HEK293 (cell line): ENCODE measurements around the gene DGKG.

Experiments used
- CTCF ChIA-PET: fragments of 350-600 bp; formaldehyde crosslinking; extraction: SDS; loops from one replicate; lab custom pipeline; 2021; ENCODE audit warnings: antibody characterized with exemption; lab: Yijun Ruan, JAX
- POLR2A ChIA-PET: fragments of 300-600 bp; formaldehyde crosslinking; extraction: SDS; loops from one replicate; lab custom pipeline; 2020; ENCODE audit warnings: antibody characterized with exemption, inconsistent platforms; lab: Yijun Ruan, JAX
- H3K27ac ChIP-seq: fragments of 200-500 bp; sonication (Bioruptor generic); 2 replicates; pipeline ENCODE4 v1.5.1; 2014; ENCODE audit warnings: low read depth, low read length, control low read depth, inconsistent platforms; ENCODE audit errors: extremely low read depth
- H3K36me3 ChIP-seq, 2 experiments: fragments of 200-500 bp in 1 of 2; sonication (Bioruptor generic) in 1 of 2; 1 replicate in 1 of 2; 2 replicates in 1 of 2; pipeline ENCODE4 v1.5.1; 2014 to 2017; ENCODE audit warnings: inconsistent platforms in 2 of 2, low read length in 2 of 2; ENCODE audit not compliant: control insufficient read depth in 2 of 2, insufficient read depth in 1 of 2
- H3K4me1 ChIP-seq: fragments of 200-500 bp; sonication (Bioruptor generic); 2 replicates; pipeline ENCODE4 v1.5.1; 2014; ENCODE audit warnings: mild to moderate bottlenecking, low read length, inconsistent platforms; ENCODE audit not compliant: control insufficient read depth, insufficient read depth
- H3K4me3 ChIP-seq: 2 replicates; pipeline ENCODE4 v1.5.1; 2011; ENCODE audit warnings: low read depth, mild to moderate bottlenecking, control low read depth, low read length, moderate library complexity
- H3K9me3 ChIP-seq: fragments of 200-500 bp; sonication (Bioruptor generic); 2 replicates; pipeline ENCODE4 v1.5.1; 2014; ENCODE audit warnings: low read depth, low read length, inconsistent platforms; ENCODE audit not compliant: control insufficient read depth, insufficient read depth
- GLI2 ChIP-seq: fragments of 450-650 bp; formaldehyde crosslinking; IDR thresholded peaks from 2 replicates; pipeline ENCODE4; 2017; ENCODE audit warnings: missing biosample characterization, missing genetic modification characterization, low read depth, borderline replicate concordance
- GLI4 ChIP-seq: fragments of 450-650 bp; formaldehyde crosslinking; IDR thresholded peaks from 2 replicates; pipeline ENCODE4 v1.5.1; 2016; ENCODE audit warnings: missing biosample characterization, missing genetic modification characterization
- KLF16 ChIP-seq: fragments of 450-650 bp; formaldehyde crosslinking; IDR thresholded peaks from 2 replicates; pipeline ENCODE4 v1.5.1; 2017; ENCODE audit warnings: missing biosample characterization, missing genetic modification characterization
- MZF1 ChIP-seq: fragments of 450-650 bp; formaldehyde crosslinking; IDR thresholded peaks from 2 replicates; pipeline ENCODE4 v1.5.1; 2017; ENCODE audit warnings: missing biosample characterization, missing genetic modification characterization, borderline replicate concordance
- SP2 ChIP-seq: fragments of 450-650 bp; formaldehyde crosslinking; IDR thresholded peaks from 2 replicates; pipeline ENCODE4 v1.5.1; 2016; ENCODE audit warnings: missing biosample characterization, missing genetic modification characterization
- SP3 ChIP-seq: fragments of 450-650 bp; formaldehyde crosslinking; IDR thresholded peaks from 2 replicates; pipeline ENCODE4 v1.5.1; 2016; ENCODE audit warnings: missing biosample characterization, missing genetic modification characterization
- SP7 ChIP-seq: fragments of 450-650 bp; formaldehyde crosslinking; IDR thresholded peaks from 2 replicates; pipeline ENCODE4 v1.5.1; 2016; ENCODE audit warnings: missing biosample characterization, missing genetic modification characterization
- ZBTB1 ChIP-seq: fragments of 450-650 bp; formaldehyde crosslinking; IDR thresholded peaks from 2 replicates; pipeline ENCODE4 v1.5.1; 2016; ENCODE audit warnings: missing biosample characterization, missing genetic modification characterization
- ZEB2 ChIP-seq: fragments of 450-650 bp; formaldehyde crosslinking; IDR thresholded peaks from 2 replicates; pipeline ENCODE4 v1.5.1; 2016; ENCODE audit warnings: missing biosample characterization, missing genetic modification characterization
- ZFP41 ChIP-seq: fragments of 450-650 bp; formaldehyde crosslinking; IDR thresholded peaks from 2 replicates; pipeline ENCODE4 v1.5.1; 2016; ENCODE audit warnings: missing biosample characterization, missing genetic modification characterization, borderline replicate concordance
- ZNF184 ChIP-seq: fragments of 450-650 bp; IDR thresholded peaks from 2 replicates; pipeline ENCODE4 v1.5.1; 2018; ENCODE audit warnings: missing biosample characterization, mild to moderate bottlenecking, missing genetic modification characterization
- ZNF214 ChIP-seq: fragments of 450-650 bp; formaldehyde crosslinking; IDR thresholded peaks from 2 replicates; pipeline ENCODE4 v1.5.1; 2017; ENCODE audit warnings: missing biosample characterization, mild to moderate bottlenecking, missing genetic modification characterization, borderline replicate concordance
- ZNF223 ChIP-seq: fragments of 450-650 bp; formaldehyde crosslinking; IDR thresholded peaks from 2 replicates; pipeline ENCODE4 v1.5.1; 2016; ENCODE audit warnings: missing biosample characterization, missing genetic modification characterization
- ZNF23 ChIP-seq: fragments of 450-650 bp; formaldehyde crosslinking; IDR thresholded peaks from 2 replicates; pipeline ENCODE4 v1.5.1; 2016; ENCODE audit warnings: missing biosample characterization, missing genetic modification characterization, borderline replicate concordance
- ZNF274 ChIP-seq, 2 experiments: fragments of 200-500 bp in 1 of 2; fragments of 450-650 bp in 1 of 2; sonication (Bioruptor generic) in 1 of 2; formaldehyde crosslinking in 1 of 2; IDR thresholded peaks; 2 replicates each; pipeline versions ENCODE4 v1.5.1 to v1.6.1; 2014 to 2016; ENCODE audit warnings: borderline replicate concordance in 1 of 2, inconsistent platforms in 1 of 2, low read length in 1 of 2, missing biosample characterization in 1 of 2, missing genetic modification characterization in 1 of 2
- ZNF335 ChIP-seq: fragments of 450-650 bp; formaldehyde crosslinking; conservative IDR thresholded peaks from 2 replicates; pipeline ENCODE4 v1.5.1; 2016; ENCODE audit warnings: missing biosample characterization, missing genetic modification characterization
- ZNF341 ChIP-seq: fragments of 450-650 bp; formaldehyde crosslinking; IDR thresholded peaks from 2 replicates; pipeline ENCODE4; 2016; ENCODE audit warnings: low read depth, missing biosample characterization, missing genetic modification characterization
- ZNF350 ChIP-seq: fragments of 450-650 bp; formaldehyde crosslinking; IDR thresholded peaks from 2 replicates; pipeline ENCODE4 v1.5.0; 2017; ENCODE audit warnings: missing biosample characterization, mild to moderate bottlenecking, missing genetic modification characterization
- ZNF37A ChIP-seq: fragments of 450-650 bp; IDR thresholded peaks from 2 replicates; pipeline ENCODE4 v1.5.1; 2018; ENCODE audit warnings: missing biosample characterization, missing genetic modification characterization
- ZNF426 ChIP-seq: fragments of 450-650 bp; formaldehyde crosslinking; IDR thresholded peaks from 2 replicates; pipeline ENCODE4 v1.5.1; 2017; ENCODE audit warnings: missing biosample characterization, missing genetic modification characterization, mild to moderate bottlenecking, inconsistent platforms, moderate library complexity
- ZNF521 ChIP-seq: fragments of 450-650 bp; formaldehyde crosslinking; IDR thresholded peaks from 2 replicates; pipeline ENCODE4 v1.5.1; 2017; ENCODE audit warnings: missing biosample characterization, mild to moderate bottlenecking, missing genetic modification characterization
- ZNF544 ChIP-seq: fragments of 450-650 bp; formaldehyde crosslinking; IDR thresholded peaks from 2 replicates; pipeline ENCODE4 v1.5.0; 2017; ENCODE audit warnings: missing biosample characterization, missing genetic modification characterization
- ZNF571 ChIP-seq: fragments of 450-650 bp; formaldehyde crosslinking; IDR thresholded peaks from 2 replicates; pipeline ENCODE4 v1.5.0; 2017; ENCODE audit warnings: missing biosample characterization, missing genetic modification characterization
- ZSCAN23 ChIP-seq: fragments of 450-650 bp; formaldehyde crosslinking; IDR thresholded peaks from 2 replicates; pipeline ENCODE4 v1.5.1; 2016; ENCODE audit warnings: missing biosample characterization, missing genetic modification characterization
- TF ChIP-seq, protein P1 (sequence below): fragments of 450-650 bp; formaldehyde crosslinking; IDR thresholded peaks from 2 replicates; pipeline ENCODE4 v1.5.1; 2016; ENCODE audit warnings: missing biosample characterization, missing genetic modification characterization
- TF ChIP-seq, protein P2 (sequence below): fragments of 450-650 bp; formaldehyde crosslinking; IDR thresholded peaks from 2 replicates; pipeline ENCODE4 v1.5.1; 2016; ENCODE audit warnings: missing biosample characterization, missing genetic modification characterization
- TF ChIP-seq, protein P3 (sequence below): fragments of 450-650 bp; formaldehyde crosslinking; IDR thresholded peaks from 2 replicates; pipeline ENCODE4 v1.5.1; 2017; ENCODE audit warnings: missing biosample characterization, missing genetic modification characterization

DGKG gene

DNA sequence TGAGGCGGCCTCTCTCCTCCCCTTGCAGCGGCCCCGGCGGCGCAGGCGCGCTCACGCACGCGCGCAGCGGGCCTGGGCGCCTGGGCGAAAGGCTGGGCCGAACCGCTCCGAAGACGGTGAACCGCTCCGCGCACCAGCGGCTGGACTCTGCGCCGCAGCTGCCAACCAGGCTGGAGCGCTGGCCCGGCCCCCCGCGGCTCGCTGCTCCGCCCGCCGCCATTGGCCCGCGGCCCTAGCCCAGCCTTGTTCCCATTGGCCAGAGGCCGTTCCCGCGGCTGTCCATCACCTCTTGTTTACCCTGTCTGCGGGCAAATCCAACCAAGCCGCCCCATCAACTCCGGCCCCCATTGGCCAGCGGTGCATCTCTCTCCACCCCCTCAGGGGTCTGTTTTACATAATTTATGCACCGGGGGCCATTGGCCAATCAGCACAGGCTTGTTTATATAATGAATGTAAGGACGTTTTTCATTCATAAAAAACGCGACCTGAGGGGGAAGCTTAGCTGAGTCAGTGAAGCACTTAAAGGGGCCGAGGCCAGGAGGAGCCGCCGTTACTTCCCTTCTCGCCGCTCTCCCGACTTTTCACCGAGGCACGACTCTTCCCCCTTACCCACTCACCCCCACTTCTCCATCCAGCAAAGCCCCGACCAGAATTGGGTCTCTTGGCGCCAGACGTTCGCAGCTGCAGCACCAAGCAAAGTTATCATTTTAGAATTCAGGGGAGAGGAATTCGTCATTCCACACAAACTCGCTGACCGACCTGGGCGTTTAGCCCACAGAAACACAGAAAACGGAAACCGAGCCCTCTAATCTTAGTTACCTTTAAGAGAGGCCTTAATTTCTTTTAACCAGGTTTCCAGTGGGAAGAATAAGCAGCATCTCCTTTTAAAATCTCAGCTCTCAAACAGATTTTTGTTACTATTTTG lies 252.8 kb downstream of the DGKG start, which contains the start of gene ETV5 (continued):
- TF ChIP-seq ZSCAN23 (tag by site-specific recombination) (no peak), ZNF335 (peak; percentile 72), SP2 (tag by site-specific recombination) (peak; percentile 92)
- TF ChIP-seq, protein P1, sequence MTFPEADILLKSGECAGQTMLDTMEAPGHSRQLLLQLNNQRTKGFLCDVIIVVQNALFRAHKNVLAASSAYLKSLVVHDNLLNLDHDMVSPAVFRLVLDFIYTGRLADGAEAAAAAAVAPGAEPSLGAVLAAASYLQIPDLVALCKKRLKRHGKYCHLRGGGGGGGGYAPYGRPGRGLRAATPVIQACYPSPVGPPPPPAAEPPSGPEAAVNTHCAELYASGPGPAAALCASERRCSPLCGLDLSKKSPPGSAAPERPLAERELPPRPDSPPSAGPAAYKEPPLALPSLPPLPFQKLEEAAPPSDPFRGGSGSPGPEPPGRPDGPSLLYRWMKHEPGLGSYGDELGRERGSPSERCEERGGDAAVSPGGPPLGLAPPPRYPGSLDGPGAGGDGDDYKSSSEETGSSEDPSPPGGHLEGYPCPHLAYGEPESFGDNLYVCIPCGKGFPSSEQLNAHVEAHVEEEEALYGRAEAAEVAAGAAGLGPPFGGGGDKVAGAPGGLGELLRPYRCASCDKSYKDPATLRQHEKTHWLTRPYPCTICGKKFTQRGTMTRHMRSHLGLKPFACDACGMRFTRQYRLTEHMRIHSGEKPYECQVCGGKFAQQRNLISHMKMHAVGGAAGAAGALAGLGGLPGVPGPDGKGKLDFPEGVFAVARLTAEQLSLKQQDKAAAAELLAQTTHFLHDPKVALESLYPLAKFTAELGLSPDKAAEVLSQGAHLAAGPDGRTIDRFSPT = peak; percentile 59; the same call in 1 of the 2 replicates
- TF ChIP-seq, all 188 proteins: peak for 23

DNA sequence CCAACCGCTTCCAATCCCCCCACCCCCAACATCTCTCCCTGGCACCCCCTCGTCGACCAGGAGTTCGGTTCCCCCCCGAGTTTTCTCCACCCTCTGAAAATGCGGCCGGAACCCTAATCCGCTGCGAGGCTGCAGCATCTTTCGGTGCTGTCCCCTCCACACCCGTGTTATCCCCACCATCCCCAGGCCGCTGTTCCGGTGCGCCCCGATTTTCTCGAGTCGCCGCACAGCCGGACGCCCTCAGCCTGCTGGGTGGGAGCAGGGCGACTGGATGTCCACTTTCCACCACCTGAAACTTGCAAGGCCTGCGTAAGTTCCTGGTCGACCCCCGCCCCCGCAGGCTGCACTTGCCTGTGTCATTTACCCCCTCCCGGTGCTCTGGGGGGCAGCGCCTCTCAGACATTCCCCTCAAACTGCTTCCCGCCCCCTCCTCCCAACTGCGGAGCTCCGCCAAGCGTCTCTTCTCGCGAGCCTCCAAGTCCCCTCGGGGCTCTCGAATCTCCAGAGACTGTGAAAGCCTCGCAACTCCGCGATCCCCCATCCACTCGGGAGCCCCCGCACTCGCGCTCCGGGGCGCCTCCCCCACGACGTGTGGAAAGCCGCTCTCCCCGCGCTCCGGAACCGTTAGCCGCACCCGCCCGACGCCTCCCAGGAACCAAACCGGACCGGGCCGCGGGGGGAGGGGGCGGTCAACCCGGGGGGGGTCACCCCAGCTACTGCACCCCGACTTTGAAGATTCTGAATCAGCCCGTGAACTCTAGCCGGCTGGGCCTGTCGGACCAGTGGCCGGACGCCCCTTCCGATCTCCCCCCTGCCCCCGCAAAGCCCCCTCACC lies 253.7 kb downstream of the DGKG start:
- peaks cover 17% of the 10 kb centered on the region; the same call in 1 of the 2 replicates for H3K4me1 ChIP-seq
- CTCF ChIA-PET = interaction anchor here (0.7 kb wide), 1 partner anchor 169 kb away, joined by 3 read pairs; no protein-coding TSS in a partner anchor
- POLR2A ChIA-PET = interaction anchor here (0.7 to 2.0 kb wide), 5 partner anchors 11 to 399 kb away, joined by 3 to 8 read pairs (median 4); no protein-coding TSS in a partner anchor
- TF ChIP-seq, protein P2, sequence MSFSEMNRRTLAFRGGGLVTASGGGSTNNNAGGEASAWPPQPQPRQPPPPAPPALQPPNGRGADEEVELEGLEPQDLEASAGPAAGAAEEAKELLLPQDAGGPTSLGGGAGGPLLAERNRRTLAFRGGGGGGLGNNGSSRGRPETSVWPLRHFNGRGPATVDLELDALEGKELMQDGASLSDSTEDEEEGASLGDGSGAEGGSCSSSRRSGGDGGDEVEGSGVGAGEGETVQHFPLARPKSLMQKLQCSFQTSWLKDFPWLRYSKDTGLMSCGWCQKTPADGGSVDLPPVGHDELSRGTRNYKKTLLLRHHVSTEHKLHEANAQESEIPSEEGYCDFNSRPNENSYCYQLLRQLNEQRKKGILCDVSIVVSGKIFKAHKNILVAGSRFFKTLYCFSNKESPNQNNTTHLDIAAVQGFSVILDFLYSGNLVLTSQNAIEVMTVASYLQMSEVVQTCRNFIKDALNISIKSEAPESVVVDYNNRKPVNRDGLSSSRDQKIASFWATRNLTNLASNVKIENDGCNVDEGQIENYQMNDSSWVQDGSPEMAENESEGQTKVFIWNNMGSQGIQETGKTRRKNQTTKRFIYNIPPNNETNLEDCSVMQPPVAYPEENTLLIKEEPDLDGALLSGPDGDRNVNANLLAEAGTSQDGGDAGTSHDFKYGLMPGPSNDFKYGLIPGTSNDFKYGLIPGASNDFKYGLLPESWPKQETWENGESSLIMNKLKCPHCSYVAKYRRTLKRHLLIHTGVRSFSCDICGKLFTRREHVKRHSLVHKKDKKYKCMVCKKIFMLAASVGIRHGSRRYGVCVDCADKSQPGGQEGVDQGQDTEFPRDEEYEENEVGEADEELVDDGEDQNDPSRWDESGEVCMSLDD (tag by site-specific recombination) = peak; percentile 96
- 0 out of 2 replicates have a peak, but pooled peaks have one; percentile 25 for TF ChIP-seq MZF1 (tag by site-specific recombination)
- peak; percentile 98 for TF ChIP-seq ZNF341
- TF ChIP-seq GLI4 (tag by site-specific recombination) = 0 out of 2 replicates have a peak, but pooled peaks have one; percentile 13
- no peak for TF ChIP-seq ZNF23 (tag by site-specific recombination)
- 0 out of 2 replicates have a peak, but pooled peaks have one; percentile 19 for TF ChIP-seq KLF16 (tag by site-specific recombination)
- TF ChIP-seq ZNF350 (tag by site-specific recombination) = no peak
- TF ChIP-seq ZFP41 (tag by site-specific recombination) = no peak
- no peak for TF ChIP-seq ZNF571 (tag by site-specific recombination)
- no peak for TF ChIP-seq ZNF426
- no peak for TF ChIP-seq ZBTB1
- no peak for TF ChIP-seq ZNF544
- TF ChIP-seq ZNF223 (tag by site-specific recombination) = no peak
- TF ChIP-seq ZNF521 = no peak
- TF ChIP-seq ZNF184 (tag by site-specific recombination) = no peak
- TF ChIP-seq, protein P3, sequence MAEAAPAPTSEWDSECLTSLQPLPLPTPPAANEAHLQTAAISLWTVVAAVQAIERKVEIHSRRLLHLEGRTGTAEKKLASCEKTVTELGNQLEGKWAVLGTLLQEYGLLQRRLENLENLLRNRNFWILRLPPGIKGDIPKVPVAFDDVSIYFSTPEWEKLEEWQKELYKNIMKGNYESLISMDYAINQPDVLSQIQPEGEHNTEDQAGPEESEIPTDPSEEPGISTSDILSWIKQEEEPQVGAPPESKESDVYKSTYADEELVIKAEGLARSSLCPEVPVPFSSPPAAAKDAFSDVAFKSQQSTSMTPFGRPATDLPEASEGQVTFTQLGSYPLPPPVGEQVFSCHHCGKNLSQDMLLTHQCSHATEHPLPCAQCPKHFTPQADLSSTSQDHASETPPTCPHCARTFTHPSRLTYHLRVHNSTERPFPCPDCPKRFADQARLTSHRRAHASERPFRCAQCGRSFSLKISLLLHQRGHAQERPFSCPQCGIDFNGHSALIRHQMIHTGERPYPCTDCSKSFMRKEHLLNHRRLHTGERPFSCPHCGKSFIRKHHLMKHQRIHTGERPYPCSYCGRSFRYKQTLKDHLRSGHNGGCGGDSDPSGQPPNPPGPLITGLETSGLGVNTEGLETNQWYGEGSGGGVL (tag by site-specific recombination) = peak; percentile 96
- peak; percentile 40; the same call in 1 of the 2 replicates for TF ChIP-seq SP7 (tag by site-specific recombination)
- TF ChIP-seq SP2 (tag by site-specific recombination) = peak; percentile 64
- no peak for TF ChIP-seq ZNF214
- 0 out of 2 replicates have a peak, but pooled peaks have one; percentile 8 for TF ChIP-seq SP3 (tag by site-specific recombination)
- no peak for TF ChIP-seq ZNF37A (tag by site-specific recombination)
- TF ChIP-seq GLI2 (tag by site-specific recombination) = no peak
- peak; percentile 60; the same call in 1 of the 2 replicates for TF ChIP-seq ZEB2 (tag by site-specific recombination)
- TF ChIP-seq ZNF274 (IDR thresholded peaks at IDR 0.05; ENCODE audit: low read length) = no peak
- no peak for TF ChIP-seq ZNF274 (tag by site-specific recombination; IDR thresholded peaks at IDR 0.05; ENCODE audit: borderline replicate concordance)

More for the DNA sequence above, 253.7 kb downstream of the DGKG start:
- no peaks in the 10 kb centered on the region for H3K9me3 ChIP-seq
- peak overlapping the region; percentile 46; the same call in 1 of the 2 replicates for H3K27ac ChIP-seq
- H3K36me3 ChIP-seq = no peaks in the 10 kb centered on the region
- H3K4me3 ChIP-seq = peak overlapping the region; percentile 68
